ENCODE data around the gene MYBPC1.
A peak's percentile ranks its signal among the peaks of the same experiment; 100 is the strongest.

Gene MYBPC1

DNA sequence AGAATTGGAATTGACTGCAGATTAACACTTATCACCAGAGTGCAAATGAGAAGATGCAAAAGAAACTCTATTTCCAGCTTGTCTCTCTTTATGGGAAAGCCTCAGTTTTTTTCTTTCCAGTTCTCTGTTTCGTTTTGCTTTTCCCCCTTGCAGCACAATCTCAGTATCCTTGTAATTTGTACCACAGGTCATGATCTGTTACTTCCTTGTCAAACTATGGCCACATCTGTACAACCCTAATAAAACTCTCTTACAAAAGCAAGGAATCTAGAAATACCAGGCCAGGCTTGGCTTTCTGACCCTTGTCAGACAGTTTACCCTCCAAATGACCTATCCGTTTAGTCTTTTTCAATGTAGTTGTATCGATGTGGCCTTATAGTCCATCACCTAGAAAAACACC is 33.9 kb downstream of the MYBPC1 start:
- H3K36me3 ChIP-seq (ENCODE audit: insufficient read depth, low read length): no peaks in the 10 kb centered on the region
- no peaks in the 10 kb centered on the region for H3F3A ChIP-seq (ENCODE audit: low read depth)
- no peak overlapping the region for H3K9ac ChIP-seq (ENCODE audit: low read depth, low read length, poor library complexity, severe bottlenecking)
- no peaks in the 10 kb centered on the region for H3K4me1 ChIP-seq (ENCODE audit: insufficient read depth, low read length, poor library complexity, severe bottlenecking)
- TF ChIP-seq, protein P1, sequence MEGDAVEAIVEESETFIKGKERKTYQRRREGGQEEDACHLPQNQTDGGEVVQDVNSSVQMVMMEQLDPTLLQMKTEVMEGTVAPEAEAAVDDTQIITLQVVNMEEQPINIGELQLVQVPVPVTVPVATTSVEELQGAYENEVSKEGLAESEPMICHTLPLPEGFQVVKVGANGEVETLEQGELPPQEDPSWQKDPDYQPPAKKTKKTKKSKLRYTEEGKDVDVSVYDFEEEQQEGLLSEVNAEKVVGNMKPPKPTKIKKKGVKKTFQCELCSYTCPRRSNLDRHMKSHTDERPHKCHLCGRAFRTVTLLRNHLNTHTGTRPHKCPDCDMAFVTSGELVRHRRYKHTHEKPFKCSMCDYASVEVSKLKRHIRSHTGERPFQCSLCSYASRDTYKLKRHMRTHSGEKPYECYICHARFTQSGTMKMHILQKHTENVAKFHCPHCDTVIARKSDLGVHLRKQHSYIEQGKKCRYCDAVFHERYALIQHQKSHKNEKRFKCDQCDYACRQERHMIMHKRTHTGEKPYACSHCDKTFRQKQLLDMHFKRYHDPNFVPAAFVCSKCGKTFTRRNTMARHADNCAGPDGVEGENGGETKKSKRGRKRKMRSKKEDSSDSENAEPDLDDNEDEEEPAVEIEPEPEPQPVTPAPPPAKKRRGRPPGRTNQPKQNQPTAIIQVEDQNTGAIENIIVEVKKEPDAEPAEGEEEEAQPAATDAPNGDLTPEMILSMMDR (conservative IDR thresholded peaks at IDR 0.05; ENCODE audit: low read length): no peak
- TF ChIP-seq EZH2phosphoT487 (IDR thresholded peaks at IDR 0.05; ENCODE audit: borderline replicate concordance): no peak
- H3K4me2 ChIP-seq (ENCODE audit: low read depth, low read length, poor library complexity, severe bottlenecking): no peak overlapping the region
- no peaks in the 10 kb centered on the region for H3K27me3 ChIP-seq (ENCODE audit: insufficient read depth, low read length, poor library complexity, severe bottlenecking)
- no peak overlapping the region for H2AFZ ChIP-seq (ENCODE audit: low read length)
- no peaks in the 10 kb centered on the region for H3K79me2 ChIP-seq (ENCODE audit: insufficient read depth, low read length)
- H3K9me2 ChIP-seq (replicated peaks; ENCODE audit: low read depth, low read length): no peaks in the 10 kb centered on the region
- H3K9me3 ChIP-seq (ENCODE audit: insufficient read depth, low read depth, low read length): no peaks in the 10 kb centered on the region
- H4K20me1 ChIP-seq (ENCODE audit: insufficient read depth, low read length, poor library complexity, severe bottlenecking): no peaks in the 10 kb centered on the region
- no peak overlapping the region for H3K4me3 ChIP-seq (ENCODE audit: low read length, poor library complexity, severe bottlenecking)

- Histone ChIP-seq H3K9me3 (ENCODE audit: insufficient read depth, low read depth, low read length) (no peaks in the 10 kb centered on the region), H3K4me3 (ENCODE audit: low read length, poor library complexity, severe bottlenecking) (no peak overlapping the region), H3K4me1 (ENCODE audit: insufficient read depth, low read length, poor library complexity, severe bottlenecking) (no peaks in the 10 kb centered on the region), H3K9ac (ENCODE audit: low read depth, low read length, poor library complexity, severe bottlenecking) (no peak overlapping the region), H2AFZ (ENCODE audit: low read length) (no peak overlapping the region), H3K27me3 (ENCODE audit: insufficient read depth, low read length, poor library complexity, severe bottlenecking) (no peaks in the 10 kb centered on the region), H3K4me2 (ENCODE audit: low read depth, low read length, poor library complexity, severe bottlenecking) (no peak overlapping the region), H3K36me3 (ENCODE audit: insufficient read depth, low read length) (no peaks in the 10 kb centered on the region), H4K20me1 (ENCODE audit: insufficient read depth, low read length, poor library complexity, severe bottlenecking) (no peaks in the 10 kb centered on the region), H3K9me2 (replicated peaks; ENCODE audit: low read depth, low read length) (no peaks in the 10 kb centered on the region), H3F3A (ENCODE audit: low read depth) (no peaks in the 10 kb centered on the region), H3K79me2 (ENCODE audit: insufficient read depth, low read length) (no peaks in the 10 kb centered on the region)
- TF ChIP-seq, protein P1 (conservative IDR thresholded peaks at IDR 0.05; ENCODE audit: low read length): no peak
- no peak for TF ChIP-seq EZH2phosphoT487 (IDR thresholded peaks at IDR 0.05; ENCODE audit: borderline replicate concordance)
These were observed 40.0 kb downstream of the MYBPC1 start for GRCh38 chr12:101634724-101635123.

DNA sequence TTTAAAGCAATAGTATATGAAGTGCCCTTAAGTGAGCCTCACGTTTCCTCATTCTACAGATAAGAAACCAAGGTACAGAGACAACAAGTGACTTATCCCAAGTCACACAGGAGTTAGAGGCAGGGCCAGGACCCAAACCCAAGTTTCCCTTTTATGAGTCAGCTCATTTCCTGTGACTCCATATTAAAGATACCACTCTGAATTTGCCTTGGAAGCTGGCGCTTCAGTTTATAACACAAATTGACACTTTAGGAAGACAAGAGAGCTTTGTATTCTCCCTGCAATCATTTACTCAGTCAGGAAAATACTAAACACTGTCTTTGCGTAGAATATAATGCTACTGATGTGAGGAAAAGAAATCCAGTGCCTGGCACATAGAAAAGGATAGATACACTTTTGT is 43.2 kb downstream of the MYBPC1 start:
- H3K79me2 ChIP-seq (ENCODE audit: insufficient read depth, low read length): no peaks in the 10 kb centered on the region
- H3K9ac ChIP-seq (ENCODE audit: low read depth, low read length, poor library complexity, severe bottlenecking): no peak overlapping the region
- H4K20me1 ChIP-seq (ENCODE audit: insufficient read depth, low read length, poor library complexity, severe bottlenecking): no peaks in the 10 kb centered on the region
- 0 out of 2 replicates have a peak overlapping the region, but pooled peaks have one; percentile 19 for H2AFZ ChIP-seq (ENCODE audit: low read length)
- H3K9me2 ChIP-seq (replicated peaks; ENCODE audit: low read depth, low read length): no peaks in the 10 kb centered on the region
- no peaks in the 10 kb centered on the region for H3K4me1 ChIP-seq (ENCODE audit: insufficient read depth, low read length, poor library complexity, severe bottlenecking)
- no peak overlapping the region for H3K4me2 ChIP-seq (ENCODE audit: low read depth, low read length, poor library complexity, severe bottlenecking)
- H3K4me3 ChIP-seq (ENCODE audit: low read length, poor library complexity, severe bottlenecking): no peak overlapping the region
- no peaks in the 10 kb centered on the region for H3K36me3 ChIP-seq (ENCODE audit: insufficient read depth, low read length)
- no peaks in the 10 kb centered on the region for H3K27me3 ChIP-seq (ENCODE audit: insufficient read depth, low read length, poor library complexity, severe bottlenecking)
- H3K9me3 ChIP-seq (ENCODE audit: insufficient read depth, low read depth, low read length): no peaks in the 10 kb centered on the region
- TF ChIP-seq, protein P1 (conservative IDR thresholded peaks at IDR 0.05; ENCODE audit: low read length): no peak
- no peaks in the 10 kb centered on the region for H3F3A ChIP-seq (ENCODE audit: low read depth)
